ENCODE data around the gene ISL2.

Gene ISL2

GRCh38 chr15:76328106-76328696 is 8.4 kb upstream of the ISL2 start:
- DNase-seq, result no peak

DNA sequence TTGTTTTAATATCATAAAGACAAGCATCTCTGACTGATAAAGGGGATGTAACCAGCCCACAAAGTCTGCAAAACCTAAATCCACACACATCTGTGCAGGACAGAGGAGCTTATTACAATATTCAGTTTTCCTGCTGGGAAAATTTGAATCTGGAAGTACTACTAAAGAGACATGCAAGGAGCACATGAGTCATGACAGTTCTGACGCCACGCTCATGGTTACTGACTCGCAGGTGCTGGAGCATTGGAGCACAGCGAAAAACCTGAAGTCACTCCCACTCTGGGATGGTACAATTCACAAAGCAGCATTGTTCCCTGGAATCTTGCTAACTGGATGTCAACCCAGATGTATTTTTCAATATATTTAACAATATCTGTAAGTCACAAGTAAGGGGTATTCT is 7.6 kb upstream of the ISL2 start:
- no peak for DNase-seq

- DNase-seq, result no peak
Observed at GRCh38 chr15:76330080-76330680, 6.4 kb upstream of the ISL2 start.

DNA sequence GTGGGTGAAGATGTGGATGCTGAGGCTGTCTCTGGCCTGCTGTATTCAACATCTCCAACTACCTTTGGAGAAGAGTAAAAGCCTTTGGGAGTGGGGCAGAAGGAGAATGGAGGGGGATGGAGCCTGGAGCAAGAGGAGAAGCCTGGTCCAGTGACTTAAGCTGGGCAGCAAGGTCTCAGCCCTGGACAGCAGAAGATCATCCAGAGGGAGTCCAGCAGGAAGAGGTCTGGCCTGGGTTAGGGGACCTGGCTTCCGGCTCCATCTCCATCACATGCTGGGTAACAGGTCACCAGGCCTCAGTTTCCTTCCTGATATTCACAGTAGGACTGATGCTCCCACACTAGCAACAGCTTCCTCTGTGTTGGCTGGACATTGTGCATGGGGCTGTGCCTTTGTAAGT is 3.8 kb upstream of the ISL2 start:
- DNase-seq, result no peak

DNA sequence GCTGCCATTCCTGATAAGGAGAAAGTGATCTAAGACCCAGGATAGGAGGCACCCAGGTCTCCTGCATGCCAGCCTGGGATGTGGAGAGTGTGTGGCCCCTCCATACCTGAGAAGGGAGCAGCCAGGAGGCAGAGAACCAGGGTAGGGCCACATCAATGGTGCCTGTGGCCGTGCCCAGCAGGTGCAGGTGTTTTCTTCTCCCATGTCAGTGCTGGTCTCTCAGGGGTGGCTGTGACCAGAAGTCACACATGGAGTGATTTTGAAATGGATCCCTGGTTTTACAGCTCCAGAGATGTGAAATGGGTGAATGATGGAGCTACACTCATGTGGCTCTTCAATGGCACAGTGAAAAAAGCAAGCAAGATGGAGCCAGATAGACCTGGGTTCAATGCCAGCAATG is 3.3 kb upstream of the ISL2 start:
- DNase-seq, result no peak

- no peak for DNase-seq
Observed at GRCh38 chr15:76333720-76334437, 2.7 kb upstream of the ISL2 start.

GRCh38 chr15:76334438-76335306 is 1.9 kb upstream of the ISL2 start:
- DNase-seq, result no peak

DNA sequence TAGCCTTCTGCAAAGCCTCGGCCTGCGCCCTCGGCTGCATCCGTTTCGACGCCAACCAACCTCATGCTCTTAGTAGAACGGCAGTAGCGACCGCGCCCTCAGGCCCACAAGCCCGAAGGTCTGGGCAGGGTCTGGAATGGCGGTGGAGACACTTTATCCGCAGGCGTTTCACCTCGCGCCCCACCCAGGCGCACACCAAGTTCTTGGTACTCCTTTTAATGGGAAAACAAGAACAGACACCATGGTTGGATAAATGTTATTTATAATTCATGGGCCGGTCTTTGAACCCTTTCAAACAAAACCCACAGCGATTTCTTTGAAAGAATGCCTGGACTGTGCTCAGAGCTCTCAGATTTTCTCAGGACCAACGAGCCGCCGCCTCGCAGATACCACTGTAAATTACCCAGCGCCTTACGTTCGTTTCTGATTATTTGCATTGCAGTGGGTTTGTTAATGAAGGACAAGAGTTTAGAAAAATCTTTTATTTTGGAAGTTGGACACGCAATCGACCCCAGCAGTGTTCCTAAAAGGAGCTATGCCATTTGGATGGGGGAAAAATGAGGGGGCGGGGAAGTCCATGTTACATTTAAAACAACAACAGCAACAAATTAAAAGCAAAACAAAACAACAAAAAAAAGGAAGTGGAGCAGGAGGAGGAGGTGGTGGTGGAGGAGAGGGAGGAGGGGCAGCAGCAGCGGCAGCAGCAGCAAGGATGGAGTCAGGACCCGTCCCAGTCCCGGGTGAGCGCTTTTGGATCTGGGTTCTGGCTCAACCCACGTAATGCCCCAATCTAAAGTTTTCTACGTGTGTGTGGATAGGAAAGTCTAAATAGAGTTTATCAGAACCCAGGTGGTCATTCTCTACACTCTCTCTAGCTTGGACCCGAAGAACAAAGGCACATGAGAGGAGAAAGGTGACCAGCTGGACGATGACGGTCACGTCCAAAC is 993 bp upstream of the ISL2 start:
- DNase-seq, result peak in 1 of 2 experiments; percentile 28

DNA sequence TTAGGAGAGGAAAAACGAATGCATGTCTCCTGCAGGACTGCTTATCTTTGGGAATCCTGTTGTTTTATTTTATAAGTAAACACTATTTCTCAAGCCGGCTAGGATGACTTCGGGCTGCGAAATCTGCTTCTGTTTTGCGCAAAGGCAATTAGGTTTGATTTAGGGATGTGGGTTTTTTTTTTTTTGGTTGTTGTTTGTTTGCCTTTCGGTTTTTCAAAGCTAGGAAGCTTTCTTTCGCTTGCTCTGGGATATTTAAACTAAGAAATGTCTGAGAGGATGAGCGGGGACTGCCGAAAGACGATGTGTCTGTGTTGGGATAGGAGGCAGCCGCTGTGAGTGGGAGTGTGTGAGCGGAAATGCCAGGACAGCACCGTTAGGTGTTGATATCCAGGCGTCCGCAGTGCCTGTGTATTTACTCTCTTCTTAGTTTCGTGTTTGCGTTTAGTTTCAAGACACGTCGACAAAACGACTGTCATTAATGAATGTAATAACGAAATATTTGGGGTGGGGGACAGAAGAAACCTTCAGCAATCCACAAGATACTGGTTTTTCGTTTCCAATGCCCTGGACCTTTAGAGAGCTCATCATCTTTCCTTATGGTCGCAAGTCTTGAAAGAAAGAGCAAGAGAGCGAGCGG is 604 bp downstream of the ISL2 start:
- DNase-seq, result peak in 1 of 2 experiments; percentile 36

GRCh38 chr15:76337696-76338485 is 1.3 kb downstream of the ISL2 start:
- DNase-seq, result peak in 1 of 2 experiments; percentile 27

DNA sequence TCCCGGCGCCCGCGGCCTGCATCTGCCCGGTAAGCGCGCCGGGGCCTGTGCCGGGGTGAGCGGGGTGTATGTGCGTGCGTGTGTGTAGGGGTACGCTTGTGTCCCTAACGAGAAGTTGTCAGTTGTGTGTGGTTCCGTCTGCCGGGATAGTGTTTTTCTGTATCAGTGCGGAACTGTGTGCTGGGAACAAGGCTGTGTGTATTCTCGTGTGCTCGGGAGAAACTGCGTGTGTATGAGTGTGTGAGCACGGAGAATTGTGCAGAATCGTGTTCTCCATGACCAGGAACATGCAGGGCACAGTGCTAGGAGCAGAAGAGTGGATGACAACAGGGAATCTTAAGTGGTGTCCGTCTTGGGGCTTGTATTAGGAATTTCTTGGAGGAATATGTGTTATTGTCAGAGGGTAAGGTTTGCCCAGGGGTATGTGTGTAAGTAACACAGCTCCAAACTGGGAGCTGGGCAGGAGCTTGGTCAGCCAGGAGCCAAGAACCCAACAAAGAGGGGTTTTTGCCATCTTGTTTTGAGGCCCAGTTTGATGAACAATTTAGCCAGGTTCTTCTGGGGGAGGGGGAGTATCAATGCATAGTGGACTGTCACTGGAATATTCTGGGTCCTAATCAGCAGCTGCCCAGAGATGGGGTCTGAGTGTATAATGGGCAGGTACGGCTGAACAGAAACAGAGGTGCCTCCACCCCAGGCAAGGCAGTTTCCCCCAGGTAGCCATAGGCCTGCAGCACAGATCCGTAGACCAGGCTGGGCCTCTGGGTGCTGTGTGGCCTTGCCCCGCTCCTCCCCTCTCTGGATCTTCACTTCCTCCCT is 2.1 kb downstream of the ISL2 start:
- peak in 1 of 2 experiments; percentile 15 for DNase-seq

DNA sequence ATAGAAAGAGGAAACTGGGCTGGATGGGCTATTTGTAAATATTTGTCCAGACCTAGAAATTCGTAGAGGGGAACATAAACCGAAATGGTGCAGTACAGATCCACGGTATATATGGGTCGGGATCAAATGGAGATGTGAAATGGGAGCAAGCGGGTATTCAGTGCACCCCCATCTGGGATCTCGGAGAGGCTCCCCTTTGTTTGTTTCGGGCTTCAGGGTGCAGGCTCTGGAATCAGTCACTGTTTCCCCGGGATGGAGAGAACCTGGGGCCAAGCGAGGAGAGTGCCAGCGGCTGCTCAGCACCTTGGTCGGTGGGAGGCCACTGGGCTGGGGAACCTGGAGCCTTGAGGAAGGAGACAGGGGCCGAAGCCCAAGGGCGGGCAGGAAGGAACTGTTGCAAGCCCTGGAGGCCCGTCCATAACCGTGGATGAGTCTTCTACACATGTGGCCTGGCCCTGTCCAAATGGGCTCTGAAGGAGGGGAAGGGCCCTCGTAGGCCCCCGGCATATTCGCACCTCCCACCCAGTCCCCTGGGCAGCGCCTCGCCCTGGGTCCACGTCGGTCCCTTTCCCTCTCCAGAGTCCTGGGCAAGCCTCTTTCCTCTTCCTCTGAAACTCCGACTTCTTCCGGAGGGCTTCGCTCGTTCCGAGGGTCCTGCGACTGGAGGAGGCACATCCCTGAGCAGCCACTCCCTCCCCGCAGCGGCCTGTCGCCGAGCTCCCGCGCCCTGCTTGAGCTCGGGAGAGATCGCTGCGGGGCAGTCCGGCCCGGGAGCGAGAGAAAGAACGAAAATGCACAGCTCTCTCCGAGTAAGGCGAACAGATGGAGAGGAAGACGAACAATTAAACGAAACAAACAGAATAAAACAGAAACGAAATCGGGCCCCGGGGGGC is 3.0 kb downstream of the ISL2 start:
- peak in 1 of 2 experiments; percentile 22 for DNase-seq

GRCh38 chr15:76340198-76340802 is 3.7 kb downstream of the ISL2 start:
- peak in 1 of 2 experiments; percentile 46 for DNase-seq

DNA sequence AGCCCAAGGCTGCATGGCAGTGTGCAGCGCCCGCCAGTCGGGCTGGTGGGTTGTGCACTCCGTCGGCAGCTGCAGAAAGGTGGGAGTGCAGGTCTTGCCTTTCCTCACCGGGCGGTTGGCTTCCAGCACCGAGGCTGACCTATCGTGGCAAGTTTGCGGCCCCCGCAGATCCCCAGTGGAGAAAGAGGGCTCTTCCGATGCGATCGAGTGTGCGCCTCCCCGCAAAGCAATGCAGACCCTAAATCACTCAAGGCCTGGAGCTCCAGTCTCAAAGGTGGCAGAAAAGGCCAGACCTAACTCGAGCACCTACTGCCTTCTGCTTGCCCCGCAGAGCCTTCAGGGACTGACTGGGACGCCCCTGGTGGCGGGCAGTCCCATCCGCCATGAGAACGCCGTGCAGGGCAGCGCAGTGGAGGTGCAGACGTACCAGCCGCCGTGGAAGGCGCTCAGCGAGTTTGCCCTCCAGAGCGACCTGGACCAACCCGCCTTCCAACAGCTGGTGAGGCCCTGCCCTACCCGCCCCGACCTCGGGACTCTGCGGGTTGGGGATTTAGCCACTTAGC is 4.3 kb downstream of the ISL2 start:
- DNase-seq, result peak in 1 of 2 experiments; percentile 64

DNA sequence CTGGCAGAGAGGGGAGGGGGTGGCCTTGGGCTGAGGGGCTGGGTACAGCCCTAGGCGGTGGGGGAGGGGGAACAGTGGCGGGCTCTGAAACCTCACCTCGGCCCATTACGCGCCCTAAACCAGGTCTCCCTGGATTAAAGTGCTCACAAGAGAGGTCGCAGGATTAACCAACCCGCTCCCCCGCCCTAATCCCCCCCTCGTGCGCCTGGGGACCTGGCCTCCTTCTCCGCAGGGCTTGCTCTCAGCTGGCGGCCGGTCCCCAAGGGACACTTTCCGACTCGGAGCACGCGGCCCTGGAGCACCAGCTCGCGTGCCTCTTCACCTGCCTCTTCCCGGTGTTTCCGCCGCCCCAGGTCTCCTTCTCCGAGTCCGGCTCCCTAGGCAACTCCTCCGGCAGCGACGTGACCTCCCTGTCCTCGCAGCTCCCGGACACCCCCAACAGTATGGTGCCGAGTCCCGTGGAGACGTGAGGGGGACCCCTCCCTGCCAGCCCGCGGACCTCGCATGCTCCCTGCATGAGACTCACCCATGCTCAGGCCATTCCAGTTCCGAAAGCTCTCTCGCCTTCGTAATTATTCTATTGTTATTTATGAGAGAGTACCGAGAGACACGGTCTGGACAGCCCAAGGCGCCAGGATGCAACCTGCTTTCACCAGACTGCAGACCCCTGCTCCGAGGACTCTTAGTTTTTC is 4.9 kb downstream of the ISL2 start:
- DNase-seq, result peak in 1 of 2 experiments; percentile 17

DNA sequence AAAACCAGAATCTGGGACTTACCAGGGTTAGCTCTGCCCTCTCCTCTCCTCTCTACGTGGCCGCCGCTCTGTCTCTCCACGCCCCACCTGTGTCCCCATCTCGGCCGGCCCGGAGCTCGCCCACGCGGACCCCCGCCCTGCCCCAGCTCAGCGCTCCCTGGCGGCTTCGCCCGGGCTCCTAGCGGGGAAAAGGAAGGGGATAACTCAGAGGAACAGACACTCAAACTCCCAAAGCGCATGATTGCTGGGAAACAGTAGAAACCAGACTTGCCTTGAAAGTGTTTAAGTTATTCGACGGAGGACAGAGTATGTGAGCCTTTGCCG is 5.4 kb downstream of the ISL2 start:
- DNase-seq, result peak in 1 of 2 experiments; percentile 12
